Measurements from ENCODE around the gene SEMA7A. TPM values are rescaled to one million over a fixed set of nuclear protein-coding genes. Genes with fewer than 3 reads are reported as not detected.

The SEMA7A gene
- total and polyA plus RNA-seq, 2 experiments from 2014 or later: 2.4 to 9.5 TPM

DNA sequence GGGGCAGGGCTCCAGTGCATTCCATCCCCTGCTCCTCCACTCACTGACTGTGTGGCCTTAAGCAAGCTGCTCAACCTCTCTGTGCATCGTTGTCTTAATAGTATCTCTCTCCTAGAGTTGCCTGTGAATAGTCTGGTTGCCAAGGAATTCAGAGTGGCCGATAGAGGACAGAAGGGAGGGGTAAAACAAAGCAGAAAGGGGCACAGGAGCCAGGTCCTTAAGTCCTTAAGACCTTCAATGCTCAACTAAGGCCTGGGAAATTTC, 52.6 kb downstream of the SEMA7A start:
- Histone ChIP-seq H3K9me2 (replicated peaks; ENCODE audit: insufficient read depth) (no peaks in the 10 kb centered on the region), H3K9me3 (ENCODE audit: low read depth) (no peaks in the 10 kb centered on the region), H3K79me2 (no peaks in the 10 kb centered on the region), H4K20me1 (ENCODE audit: insufficient read depth, poor library complexity, severe bottlenecking) (no peaks in the 10 kb centered on the region), H3K4me1 (ENCODE audit: insufficient read depth) (no peaks in the 10 kb centered on the region), H3K4me2 (no peak overlapping the region), H3K27ac (no peak overlapping the region), H3K36me3 (replicated peaks; ENCODE audit: insufficient read depth, low read depth) (no peaks in the 10 kb centered on the region), H3K4me3 (no peak overlapping the region), H2AFZ (no peak overlapping the region), H3K27me3 (no peaks in the 10 kb centered on the region)
- TF ChIP-seq, protein P1, sequence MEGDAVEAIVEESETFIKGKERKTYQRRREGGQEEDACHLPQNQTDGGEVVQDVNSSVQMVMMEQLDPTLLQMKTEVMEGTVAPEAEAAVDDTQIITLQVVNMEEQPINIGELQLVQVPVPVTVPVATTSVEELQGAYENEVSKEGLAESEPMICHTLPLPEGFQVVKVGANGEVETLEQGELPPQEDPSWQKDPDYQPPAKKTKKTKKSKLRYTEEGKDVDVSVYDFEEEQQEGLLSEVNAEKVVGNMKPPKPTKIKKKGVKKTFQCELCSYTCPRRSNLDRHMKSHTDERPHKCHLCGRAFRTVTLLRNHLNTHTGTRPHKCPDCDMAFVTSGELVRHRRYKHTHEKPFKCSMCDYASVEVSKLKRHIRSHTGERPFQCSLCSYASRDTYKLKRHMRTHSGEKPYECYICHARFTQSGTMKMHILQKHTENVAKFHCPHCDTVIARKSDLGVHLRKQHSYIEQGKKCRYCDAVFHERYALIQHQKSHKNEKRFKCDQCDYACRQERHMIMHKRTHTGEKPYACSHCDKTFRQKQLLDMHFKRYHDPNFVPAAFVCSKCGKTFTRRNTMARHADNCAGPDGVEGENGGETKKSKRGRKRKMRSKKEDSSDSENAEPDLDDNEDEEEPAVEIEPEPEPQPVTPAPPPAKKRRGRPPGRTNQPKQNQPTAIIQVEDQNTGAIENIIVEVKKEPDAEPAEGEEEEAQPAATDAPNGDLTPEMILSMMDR (IDR thresholded peaks at IDR 0.05; ENCODE audit: poor library complexity): no peak
- TF ChIP-seq EZH2 (IDR thresholded peaks at IDR 0.05; ENCODE audit: borderline replicate concordance) (no peak), EZH2phosphoT487 (IDR thresholded peaks at IDR 0.05; ENCODE audit: low read depth, severe bottlenecking, unreplicated experiment) (no peak)
- 80% methylated on average over 2 of the region's 2 CpGs for WGBS (ENCODE audit: low lambda C conversion rate, missing lambda C conversion rate)
- no peak for DNase-seq (ENCODE audit: low spot score)

DNA sequence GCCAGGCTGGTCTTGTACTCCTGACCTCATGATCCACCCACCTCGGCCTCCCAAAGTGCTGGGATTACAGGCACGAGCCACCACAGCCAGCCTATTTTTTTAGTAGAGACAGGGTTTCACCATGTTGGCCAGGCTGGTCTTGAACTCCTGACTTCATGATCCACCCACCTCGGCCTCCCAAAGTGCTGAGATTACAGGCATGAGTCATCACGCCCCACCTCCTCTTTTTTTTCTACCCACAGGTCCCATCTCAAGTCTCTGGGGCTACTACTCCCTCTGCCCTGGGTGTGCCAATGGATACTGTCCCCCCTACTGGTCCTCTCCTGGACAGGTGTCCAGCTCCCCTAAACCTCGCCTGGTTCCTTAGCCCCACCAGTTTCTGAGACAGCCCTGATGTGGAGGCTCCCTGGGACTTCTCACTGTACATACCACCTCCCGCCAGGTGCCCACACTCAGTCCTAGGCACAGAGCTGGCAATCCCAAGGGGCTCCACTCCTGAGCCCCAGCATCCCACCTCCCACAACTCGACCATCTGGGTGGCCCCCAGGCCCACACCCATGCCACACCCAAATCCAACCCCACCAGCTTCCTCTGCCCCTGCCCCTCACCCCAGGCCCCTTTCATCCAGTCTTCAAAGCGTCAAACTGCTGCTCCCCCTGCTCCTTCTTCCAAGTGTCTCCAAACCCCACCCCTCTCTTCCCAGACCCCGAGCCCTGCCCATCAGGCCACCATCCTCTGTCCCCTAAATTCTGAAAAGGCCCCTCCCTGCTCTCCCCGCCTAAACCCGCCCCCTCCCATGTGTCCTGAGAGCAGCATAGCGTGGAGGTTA, 53.2 kb downstream of the SEMA7A start:
- no peak overlapping the region for H3K4me3 ChIP-seq
- DNase-seq (ENCODE audit: low spot score): no peak
- H3K4me2 ChIP-seq: no peak overlapping the region
- no peaks in the 10 kb centered on the region for H4K20me1 ChIP-seq (ENCODE audit: insufficient read depth, poor library complexity, severe bottlenecking)
- H3K4me1 ChIP-seq (ENCODE audit: insufficient read depth): no peaks in the 10 kb centered on the region
- no peaks in the 10 kb centered on the region for H3K36me3 ChIP-seq (replicated peaks; ENCODE audit: insufficient read depth, low read depth)
- H3K27me3 ChIP-seq: no peaks in the 10 kb centered on the region
- no peaks in the 10 kb centered on the region for H3K79me2 ChIP-seq
- no peak overlapping the region for H3K27ac ChIP-seq
- TF ChIP-seq EZH2phosphoT487 (IDR thresholded peaks at IDR 0.05; ENCODE audit: low read depth, severe bottlenecking, unreplicated experiment) (no peak), EZH2 (IDR thresholded peaks at IDR 0.05; ENCODE audit: borderline replicate concordance) (no peak)
- TF ChIP-seq, protein P1 (IDR thresholded peaks at IDR 0.05; ENCODE audit: poor library complexity): no peak
- WGBS (ENCODE audit: low lambda C conversion rate, missing lambda C conversion rate): 74% methylated on average over 7 of the region's 12 CpGs
- no peaks in the 10 kb centered on the region for H3K9me2 ChIP-seq (replicated peaks; ENCODE audit: insufficient read depth)
- no peak overlapping the region for H2AFZ ChIP-seq
- H3K9me3 ChIP-seq (ENCODE audit: low read depth): no peaks in the 10 kb centered on the region

DNA sequence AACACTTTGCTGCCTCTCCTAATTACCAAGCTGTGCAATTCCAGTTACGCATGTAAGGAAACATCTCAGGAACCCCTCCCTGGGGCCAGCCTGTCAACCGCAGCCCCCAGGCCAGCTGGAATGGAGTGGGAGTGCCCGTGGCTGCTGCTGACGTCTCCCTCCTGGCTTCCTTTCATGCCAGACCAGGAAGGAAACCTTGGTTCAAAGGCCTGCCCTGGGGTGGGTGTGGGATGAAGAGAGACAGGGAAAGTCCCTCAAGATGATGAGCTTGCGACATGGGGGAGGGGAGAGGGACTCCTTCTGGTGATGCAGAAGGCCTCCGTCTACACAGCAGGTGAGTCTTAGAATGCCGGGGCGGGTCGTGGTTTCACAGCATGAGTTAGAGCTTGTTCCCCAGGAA, 54.9 kb downstream of the SEMA7A start:
- no peaks in the 10 kb centered on the region for H3K9me3 ChIP-seq (ENCODE audit: low read depth)
- TF ChIP-seq EZH2 (IDR thresholded peaks at IDR 0.05; ENCODE audit: borderline replicate concordance): no peak
- TF ChIP-seq, protein P1 (IDR thresholded peaks at IDR 0.05; ENCODE audit: poor library complexity): no peak
- no peak for TF ChIP-seq EZH2phosphoT487 (IDR thresholded peaks at IDR 0.05; ENCODE audit: low read depth, severe bottlenecking, unreplicated experiment)
- no peak overlapping the region for H3K4me3 ChIP-seq
- H3K4me1 ChIP-seq (ENCODE audit: insufficient read depth): no peaks in the 10 kb centered on the region
- no peaks in the 10 kb centered on the region for H3K36me3 ChIP-seq (replicated peaks; ENCODE audit: insufficient read depth, low read depth)
- H3K4me2 ChIP-seq: no peak overlapping the region
- 62% methylated on average over 9 of the region's 9 CpGs for WGBS (ENCODE audit: low lambda C conversion rate, missing lambda C conversion rate)
- no peaks in the 10 kb centered on the region for H3K27me3 ChIP-seq
- peak; percentile 51 for DNase-seq (ENCODE audit: low spot score)
- no peaks in the 10 kb centered on the region for H4K20me1 ChIP-seq (ENCODE audit: insufficient read depth, poor library complexity, severe bottlenecking)
- no peaks in the 10 kb centered on the region for H3K79me2 ChIP-seq
- H2AFZ ChIP-seq: no peak overlapping the region
- H3K27ac ChIP-seq: peak overlapping the region; percentile 68
- H3K9me2 ChIP-seq (replicated peaks; ENCODE audit: insufficient read depth): no peaks in the 10 kb centered on the region

All from hepatocyte (in vitro differentiated cells).